HepG2 (cell line): Measurements from ENCODE around the gene RNF150. TPM values are rescaled to one million over a fixed set of nuclear protein-coding genes. Genes with fewer than 3 reads are reported as not detected.

ENCODE experiments used
- ATAC-seq: fragments of 200-7000 bp; cut with Tn5 transposase; 3 replicates; pipeline ENCODE4 v1.9.1; 2020; ENCODE audit warnings: mild to moderate bottlenecking, moderate library complexity
- BruUV-seq: library from RNA; stranded (reverse); fragments of 400-500 nt; replicated peaks from 2 replicates; lab custom pipeline; 2021; lab: Mats Ljungman, UMichigan
- CTCF ChIA-PET: fragments of 300-600 bp; formaldehyde crosslinking; extraction: SDS; loops from one replicate; lab custom pipeline; 2021; ENCODE audit warnings: low total read pairs, inconsistent platforms, low intra/inter-chr PET ratio; lab: Yijun Ruan, JAX
- POLR2A ChIA-PET: fragments of 350-600 bp; sonication (Branson Sonifier 250); formaldehyde crosslinking; loops from one replicate; lab custom pipeline; 2020; ENCODE audit warnings: antibody characterized with exemption, inconsistent platforms; lab: Yijun Ruan, JAX
- DNase-seq: peaks from one replicate; pipeline ENCODE4 v3.0.0-alpha.2; 2015; ENCODE audit warnings: low spot score
- FAIRE-seq: peaks from 3 replicates; lab custom pipeline; 2011; peaks lifted over from hg19 to GRCh38; lab: Jason Lieb, UNC
- H2AFZ ChIP-seq: one replicate; pipeline ENCODE4 v1.6.1; 2011; ENCODE audit warnings: low read length, inconsistent platforms
- H3K27ac ChIP-seq: fragments of 300-600 bp; 3 replicates; pipeline ENCODE4 v1.8.0; 2011; ENCODE audit warnings: mixed run types, mild to moderate bottlenecking, mixed read lengths, low read length, inconsistent platforms; ENCODE audit not compliant: insufficient read depth; ENCODE audit errors: extremely low read length
- H3K27me3 ChIP-seq, 2 experiments: fragments of 200-600 bp in 1 of 2; 2 replicates in 1 of 2; 3 replicates in 1 of 2; pipeline versions ENCODE4 v1.6.0 to v1.8.0; 2011; ENCODE audit warnings: low read length in 2 of 2, mild to moderate bottlenecking in 2 of 2, moderate library complexity in 2 of 2, inconsistent platforms in 1 of 2; ENCODE audit not compliant: insufficient read depth in 2 of 2, control insufficient read depth in 1 of 2
- H3K36me3 ChIP-seq, 2 experiments: fragments of 200-600 bp in 1 of 2; replicated peaks in 1 of 2; 2 replicates in 1 of 2; 3 replicates in 1 of 2; pipeline versions ENCODE4 v1.5.1 to v1.8.0; 2011; ENCODE audit warnings: low read length in 2 of 2, inconsistent platforms in 1 of 2; ENCODE audit not compliant: insufficient read depth in 2 of 2, control insufficient read depth in 1 of 2
- H3K4me1 ChIP-seq: 2 replicates; pipeline ENCODE4 v1.5.1; 2012; ENCODE audit warnings: low read length, inconsistent platforms; ENCODE audit not compliant: insufficient read depth
- H3K4me2 ChIP-seq: 2 replicates; pipeline ENCODE4 v1.6.0; 2011; ENCODE audit warnings: low read depth, low read length, inconsistent platforms
- H3K4me3 ChIP-seq, 3 experiments: fragments of 200-600 bp in 1 of 3; sonication (generic), shearing (Covaris generic) in 1 of 3; replicated peaks in 1 of 3; 2 replicates each; pipeline ENCODE4 v1.5.1; 2011 to 2016; ENCODE audit warnings: low read length in 3 of 3, inconsistent platforms in 2 of 3, low read depth in 2 of 3, mild to moderate bottlenecking in 2 of 3, control low read depth in 1 of 3, mixed read lengths in 1 of 3; ENCODE audit not compliant: insufficient read depth in 1 of 3
- H3K79me2 ChIP-seq: one replicate; pipeline ENCODE4 v1.6.1; 2011; ENCODE audit warnings: low read length, inconsistent platforms; ENCODE audit not compliant: insufficient read depth
- H3K9ac ChIP-seq: 2 replicates; pipeline ENCODE4 v1.6.0; 2011; ENCODE audit warnings: mild to moderate bottlenecking, low read depth, low read length, inconsistent platforms; ENCODE audit not compliant: insufficient read depth
- H3K9me3 ChIP-seq: 2 replicates; pipeline ENCODE4 v1.5.1; 2012; ENCODE audit warnings: mild to moderate bottlenecking, low read length
- H4K20me1 ChIP-seq: 2 replicates; pipeline ENCODE4 v1.6.0; 2011; ENCODE audit warnings: inconsistent platforms, mild to moderate bottlenecking, low read length, moderate library complexity; ENCODE audit not compliant: insufficient read depth
- ASH2L ChIP-seq: fragments of 300-600, 200-600 bp; sonication (generic); IDR thresholded peaks from 2 replicates; pipeline ENCODE4 v1.7.0; 2017; ENCODE audit warnings: low read depth, mild to moderate bottlenecking, moderate library complexity, mixed read lengths, low read length; ENCODE audit not compliant: insufficient read length
- BCL3 ChIP-seq: sonication (generic); formaldehyde crosslinking; IDR thresholded peaks from 2 replicates; pipeline ENCODE4 v1.5.1; 2020; ENCODE audit warnings: mild to moderate bottlenecking, missing genetic modification reagents, moderate library complexity
- DMAP1 ChIP-seq: IDR thresholded peaks from 2 replicates; pipeline ENCODE4 v1.6.1; 2016
- EEA1 ChIP-seq: sonication (generic); formaldehyde crosslinking; IDR thresholded peaks from 2 replicates; pipeline ENCODE4 v1.5.1; 2020; ENCODE audit warnings: mild to moderate bottlenecking, missing genetic modification reagents, borderline replicate concordance
- ESRRA ChIP-seq: sonication (generic); formaldehyde crosslinking; IDR thresholded peaks from 2 replicates; pipeline ENCODE4 v1.5.1; 2020; ENCODE audit warnings: mild to moderate bottlenecking, low read depth, missing genetic modification reagents
- FLYWCH1 ChIP-seq: sonication (generic); formaldehyde crosslinking; IDR thresholded peaks from 2 replicates; pipeline ENCODE4 v1.8.1; 2023; ENCODE audit warnings: mild to moderate bottlenecking, missing genetic modification reagents
- FOXJ3 ChIP-seq: sonication (generic); formaldehyde crosslinking; IDR thresholded peaks from 2 replicates; pipeline ENCODE4 v1.4.0; 2020; ENCODE audit warnings: missing genetic modification reagents, mild to moderate bottlenecking, borderline replicate concordance
- GABPB1 ChIP-seq: IDR thresholded peaks from 2 replicates; pipeline ENCODE4 v1.6.1; 2016; ENCODE audit warnings: mild to moderate bottlenecking, missing genetic modification reagents, moderate library complexity, missing compliant biosample characterization
- HNF1A ChIP-seq, 2 experiments: sonication (generic) in 1 of 2; formaldehyde crosslinking in 1 of 2; IDR thresholded peaks; 2 replicates each; pipeline versions ENCODE4 v1.4.0 to v1.6.1; 2016 to 2020; ENCODE audit warnings: borderline replicate concordance in 1 of 2, low read depth in 1 of 2, mild to moderate bottlenecking in 1 of 2, missing genetic modification reagents in 1 of 2
- KAT2B ChIP-seq: fragments of 150-350 bp; IDR thresholded peaks from 2 replicates; pipeline ENCODE4 v1.6.1; 2014; ENCODE audit warnings: low read depth, low read length, borderline replicate concordance
- KLF13 ChIP-seq: sonication (generic); formaldehyde crosslinking; IDR thresholded peaks from 2 replicates; pipeline ENCODE4 v1.4.0; 2020; ENCODE audit warnings: mild to moderate bottlenecking, missing genetic modification reagents
- MIER2 ChIP-seq: IDR thresholded peaks from 2 replicates; pipeline ENCODE4 v1.6.1; 2016; ENCODE audit warnings: missing biosample characterization, missing genetic modification reagents
- MXD1 ChIP-seq: sonication (generic); formaldehyde crosslinking; IDR thresholded peaks from 2 replicates; pipeline ENCODE4 v1.4.0; 2020; ENCODE audit warnings: mild to moderate bottlenecking, missing genetic modification reagents
- SRSF1 ChIP-seq: fragments of 200-400 bp; formaldehyde crosslinking; optimal IDR thresholded peaks from 2 replicates; pipeline ENCODE3; 2017; ENCODE audit warnings: mild to moderate bottlenecking, low read depth, low read length, moderate library complexity
- ZBTB3 ChIP-seq: sonication (generic); formaldehyde crosslinking; IDR thresholded peaks from 2 replicates; pipeline ENCODE4 v1.4.0; 2020; ENCODE audit warnings: low read depth, mild to moderate bottlenecking, moderate library complexity, missing genetic modification reagents, borderline replicate concordance
- ZFP90 ChIP-seq: sonication (generic); formaldehyde crosslinking; IDR thresholded peaks from 2 replicates; pipeline ENCODE4 v1.8.0; 2022; ENCODE audit warnings: missing genetic modification reagents, mild to moderate bottlenecking, inconsistent platforms, borderline replicate concordance
- ZNF225 ChIP-seq: sonication (generic); formaldehyde crosslinking; IDR thresholded peaks from 2 replicates; pipeline ENCODE4 v1.4.0; 2020; ENCODE audit warnings: mild to moderate bottlenecking, missing genetic modification reagents
- WGBS: methylation state at CpG from one replicate; pipeline ENCODE4 v1.1.6; 2017; ENCODE audit warnings: low lambda C conversion rate; 5-methylcytosine and 5-hydroxymethylcytosine counted together
- in situ Hi-C: cut with HindIII; loops from 2 replicates; pipeline ENCODE4 v1.10.0; 2017; ENCODE audit warnings: low pct_unique_long_range_greater_than_20kb; ENCODE audit not compliant: extremely low pct_ligation_motif_present
- intact Hi-C: fragments of 100-400 bp; cut with micrococcal nuclease; formaldehyde crosslinking; loops from one replicate; pipeline ENCODE4 v1.10.0; 2022; ENCODE audit not compliant: unreplicated experiment
- polyA plus RNA-seq, 8 experiments: library from polyadenylated mRNA; depleted of rRNA in 3 of 8; stranded (reverse) in 7 of 8; unstranded in 1 of 8; fragments of >200 nt; fragmentation: Illumina TruSeq in 4 of 8; extraction: Trizol in 4 of 8; gene quantifications; 2 replicates each; pipeline versions ENCODE4 v1.2.1 to v1.2.3, GENCODE V29; 2011 to 2016; ENCODE audit warnings: low read depth in 4 of 8, missing spikeins in 1 of 8, mixed read lengths in 1 of 8; ENCODE audit not compliant: insufficient read depth in 1 of 8
- total RNA-seq, 5 experiments: library from RNA; depleted of rRNA; stranded (reverse); fragments of >200 nt; fragmentation: Illumina TruSeq; extraction: Trizol; gene quantifications; 2 replicates each; pipeline ENCODE4 v1.2.3, GENCODE V29; 2016; ENCODE audit warnings: low read depth in 1 of 5

The RNF150 gene
- total and polyA plus RNA-seq, 2 of the 13 experiments (the other 11 are each of a cell fraction or from before 2014, with no cell fraction given), result 0.02 to 0.03 TPM

- no peak for TF ChIP-seq BCL3 (CRISPR knock-in tag)
- TF ChIP-seq FOXJ3 (CRISPR knock-in tag), result no peak
- no peak for TF ChIP-seq MIER2
- no peak for TF ChIP-seq ZNF225 (CRISPR knock-in tag)
- no peak for TF ChIP-seq DMAP1
- no peak for TF ChIP-seq KAT2B
- TF ChIP-seq SRSF1, result no peak
- no peak for TF ChIP-seq GABPB1 (CRISPR knock-in tag)
- TF ChIP-seq KLF13, result no peak
Measured at GRCh38 chr4:140947506-140947905, 185.8 kb downstream of the RNF150 start (continued).

GRCh38 chr4:140945106-140945505 is 188.2 kb downstream of the RNF150 start:
- intact Hi-C loops, result no loop called here
- Histone ChIP-seq H3K4me2 (no peak overlapping the region), H3K36me3 (no peaks in the 10 kb centered on the region), H3K79me2 (no peaks in the 10 kb centered on the region), H3K27ac (no peak overlapping the region), H3K4me1 (no peaks in the 10 kb centered on the region), H3K4me3 (no peak overlapping the region), H4K20me1 (no peaks in the 10 kb centered on the region), H3K9me3 (no peaks in the 10 kb centered on the region), H3K27me3 (no peaks in the 10 kb centered on the region), H3K9ac (no peak overlapping the region), H2AFZ (no peak overlapping the region)
- in situ Hi-C loops, result no loop called here
- 2% methylated on average over 2 of the region's 2 CpGs for WGBS
- FAIRE-seq (no peak), ATAC-seq (no peak), DNase-seq (no peak)
- ChIA-PET POLR2A (no interaction called here), CTCF (no interaction called here)
- TF ChIP-seq ESRRA (CRISPR knock-in tag), result no peak
- TF ChIP-seq HNF1A (IDR thresholded peaks at IDR 0.05; ENCODE audit: low read depth), result no peak
- TF ChIP-seq HNF1A (CRISPR knock-in tag; IDR thresholded peaks at IDR 0.05; ENCODE audit: borderline replicate concordance), result no peak
- no peak for TF ChIP-seq ASH2L
- no peak for TF ChIP-seq ZFP90
- no peak for TF ChIP-seq MXD1 (CRISPR knock-in tag)
- TF ChIP-seq EEA1 (CRISPR knock-in tag), result no peak
- no peak for TF ChIP-seq ZBTB3 (CRISPR knock-in tag)
- TF ChIP-seq FLYWCH1 (CRISPR knock-in tag), result no peak
- no TSS peak for BruUV-seq
